Brain microvascular endothelial cell (primary cell): ENCODE data around the gene CALCB.
"Not testable (repeated sequence)": the region's sequence is repeated elsewhere in the genome, so short reads cannot be mapped to it uniquely, and the experiment has no call there.

Source experiments
- DNase-seq: peaks from one replicate; pipeline ENCODE4 v3.0.0-alpha.2; 2020
- H3K27ac ChIP-seq: fragments of 250-450 bp; sonication (Bioruptor Pico); 2 replicates; pipeline ENCODE4 v1.5.1; 2020; ENCODE audit warnings: mild to moderate bottlenecking, moderate library complexity
- H3K27me3 ChIP-seq: fragments of 250-450 bp; sonication (Bioruptor Pico); replicated peaks from 2 replicates; pipeline ENCODE4 v1.5.1; 2020; ENCODE audit warnings: mild to moderate bottlenecking
- H3K36me3 ChIP-seq: fragments of 250-450 bp; sonication (Bioruptor Pico); replicated peaks from 2 replicates; pipeline ENCODE4 v1.5.1; 2020; ENCODE audit warnings: mild to moderate bottlenecking
- H3K4me3 ChIP-seq: 2 replicates; pipeline ENCODE4 v1.5.1; 2011; ENCODE audit warnings: low read depth, mild to moderate bottlenecking, control low read depth, low read length, moderate library complexity
- in situ Hi-C: cut with HindIII; loops from 2 replicates; pipeline ENCODE4 v1.10.0; 2017; ENCODE audit warnings: low sequenced_read_pairs, low pct_ligation_motif_present
- TF ChIP-seq, protein P1 (sequence below): IDR thresholded peaks from 2 replicates; pipeline ENCODE4 v1.5.1; 2011; ENCODE audit warnings: low read depth, mild to moderate bottlenecking, moderate library complexity, low read length, control low read depth, inconsistent platforms; ENCODE audit errors: missing control alignments

The CALCB gene, protein sequence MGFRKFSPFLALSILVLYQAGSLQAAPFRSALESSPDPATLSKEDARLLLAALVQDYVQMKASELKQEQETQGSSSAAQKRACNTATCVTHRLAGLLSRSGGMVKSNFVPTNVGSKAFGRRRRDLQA

DNA sequence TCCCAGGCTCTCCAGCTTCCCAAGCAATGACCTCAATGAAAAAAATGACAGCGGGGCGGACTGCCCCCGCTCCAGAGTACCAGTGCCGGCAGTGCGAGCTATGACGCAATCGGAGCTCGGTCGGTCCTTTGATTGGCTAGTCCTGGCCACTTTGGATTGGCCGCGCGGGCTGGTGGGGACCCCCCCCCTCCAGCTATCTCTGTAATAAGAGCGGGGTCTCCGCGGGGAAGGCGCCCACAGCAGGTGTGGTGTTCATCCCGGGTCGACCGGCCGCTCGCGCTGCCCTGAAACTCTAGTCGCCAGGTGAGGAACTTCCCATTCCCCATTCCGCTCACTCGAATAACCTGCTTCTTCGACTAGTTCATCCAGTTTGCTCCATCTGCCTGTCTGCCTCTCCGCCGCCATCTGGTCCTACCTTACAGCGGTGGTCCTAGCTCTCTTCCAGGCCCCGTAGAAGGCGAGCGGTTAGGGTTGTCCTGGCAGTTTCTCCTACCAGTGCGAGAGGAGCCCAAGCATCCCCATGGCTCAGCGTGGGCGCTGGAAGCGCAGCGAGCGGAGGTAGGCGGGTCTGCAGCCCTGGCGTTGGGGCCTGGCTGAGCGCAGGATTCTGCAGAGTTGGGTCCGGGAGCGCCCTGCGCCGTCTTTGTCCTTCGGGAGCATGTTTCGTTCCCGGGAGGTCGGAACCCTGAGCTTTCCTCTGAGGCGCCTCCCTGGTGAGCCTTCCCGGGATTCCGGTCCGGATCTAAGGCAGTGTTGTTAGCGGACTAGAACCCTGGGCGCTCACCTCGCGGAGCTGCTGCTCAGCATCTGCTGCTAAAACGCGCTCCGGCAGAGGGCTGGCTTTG, at the start of gene CALCB:
TSS of gene CALCB (plus strand) at position 233 of the 845 bp plus-strand sequence. CDS start 1,126 bp downstream, outside the sequence.
- H3K27ac ChIP-seq: no peak within 1 kb of the TSS
- DNase-seq: no peak
- in situ Hi-C loops: no loop called here
- H3K36me3 ChIP-seq: no peaks in the 10 kb centered on the region
- TF ChIP-seq, protein P1, sequence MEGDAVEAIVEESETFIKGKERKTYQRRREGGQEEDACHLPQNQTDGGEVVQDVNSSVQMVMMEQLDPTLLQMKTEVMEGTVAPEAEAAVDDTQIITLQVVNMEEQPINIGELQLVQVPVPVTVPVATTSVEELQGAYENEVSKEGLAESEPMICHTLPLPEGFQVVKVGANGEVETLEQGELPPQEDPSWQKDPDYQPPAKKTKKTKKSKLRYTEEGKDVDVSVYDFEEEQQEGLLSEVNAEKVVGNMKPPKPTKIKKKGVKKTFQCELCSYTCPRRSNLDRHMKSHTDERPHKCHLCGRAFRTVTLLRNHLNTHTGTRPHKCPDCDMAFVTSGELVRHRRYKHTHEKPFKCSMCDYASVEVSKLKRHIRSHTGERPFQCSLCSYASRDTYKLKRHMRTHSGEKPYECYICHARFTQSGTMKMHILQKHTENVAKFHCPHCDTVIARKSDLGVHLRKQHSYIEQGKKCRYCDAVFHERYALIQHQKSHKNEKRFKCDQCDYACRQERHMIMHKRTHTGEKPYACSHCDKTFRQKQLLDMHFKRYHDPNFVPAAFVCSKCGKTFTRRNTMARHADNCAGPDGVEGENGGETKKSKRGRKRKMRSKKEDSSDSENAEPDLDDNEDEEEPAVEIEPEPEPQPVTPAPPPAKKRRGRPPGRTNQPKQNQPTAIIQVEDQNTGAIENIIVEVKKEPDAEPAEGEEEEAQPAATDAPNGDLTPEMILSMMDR: no peak
- peak within 1 kb of the TSS; percentile 38 for H3K4me3 ChIP-seq
- H3K27me3 ChIP-seq: peaks cover 16% of the 10 kb centered on the region

DNA sequence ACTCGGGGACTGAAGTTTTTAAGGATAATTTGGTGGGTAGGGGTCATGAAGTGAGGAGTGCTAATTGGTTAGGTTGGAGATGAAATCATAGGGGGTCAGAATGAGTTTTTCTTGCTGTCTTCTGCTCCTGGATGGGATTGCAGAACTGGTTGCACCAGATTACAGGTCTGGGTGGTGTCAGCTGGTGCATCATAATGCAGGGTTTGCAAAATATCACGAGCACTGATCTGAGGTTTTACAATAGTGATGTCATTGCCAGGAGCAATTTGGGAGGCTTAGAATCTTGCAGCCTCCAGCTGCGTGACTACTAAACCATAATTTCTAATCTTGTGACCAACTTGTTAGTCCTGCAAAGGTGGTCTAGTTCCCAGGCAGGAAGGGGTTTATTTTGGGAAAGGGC, 46.4 kb upstream of the CALCB start:
- no peak overlapping the region for H3K4me3 ChIP-seq
- in situ Hi-C loops: no loop called here
- H3K36me3 ChIP-seq: no peaks in the 10 kb centered on the region

DNA sequence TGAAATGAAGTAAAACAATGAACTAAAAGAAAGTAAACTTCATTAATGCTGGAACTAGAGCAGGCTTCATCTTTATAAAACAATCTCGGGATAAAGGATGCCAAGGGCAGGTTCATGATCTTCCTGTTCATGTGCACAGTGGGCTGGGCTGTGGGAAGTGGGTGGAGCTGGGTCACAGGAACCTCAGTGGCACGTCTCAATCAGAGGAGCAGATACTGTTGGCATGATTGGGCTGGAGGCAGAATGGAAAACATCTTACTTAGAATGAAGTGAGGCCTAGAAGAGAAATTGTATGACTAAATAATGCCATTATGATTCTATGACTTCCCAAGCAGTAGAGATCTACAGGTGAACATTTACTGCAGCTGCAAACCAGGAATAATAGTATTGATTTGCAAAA, 45.4 kb upstream of the CALCB start:
- no peaks in the 10 kb centered on the region for H3K27me3 ChIP-seq
- H3K27ac ChIP-seq: no peak overlapping the region
- in situ Hi-C loops: no loop called here
- DNase-seq: no peak
- H3K36me3 ChIP-seq: no peaks in the 10 kb centered on the region
- H3K4me3 ChIP-seq: no peak overlapping the region
- TF ChIP-seq, protein P1: no peak

More for the DNA sequence above, 46.4 kb upstream of the CALCB start:
- no peak overlapping the region for H3K27ac ChIP-seq
- TF ChIP-seq, protein P1: no peak
- H3K27me3 ChIP-seq: no peaks in the 10 kb centered on the region
- no peak for DNase-seq

DNA sequence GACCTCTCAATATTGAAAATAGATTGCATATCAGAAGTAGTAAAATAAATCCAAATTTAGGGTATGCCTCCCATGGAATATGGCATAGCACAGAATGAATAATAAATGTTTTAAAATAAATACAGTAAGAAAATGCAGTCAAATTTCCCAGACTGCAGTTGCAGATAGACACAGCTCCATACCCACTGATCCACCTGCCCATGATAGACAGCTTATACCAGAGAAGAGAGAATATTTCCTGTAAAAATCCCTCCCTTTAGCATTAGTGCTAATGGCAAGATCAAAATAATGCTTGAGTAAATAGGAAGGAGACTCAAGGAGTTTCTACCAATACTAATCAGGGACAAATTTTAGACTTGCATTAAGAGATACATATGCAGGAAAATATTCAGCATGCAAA, 45.0 kb upstream of the CALCB start:
- Histone ChIP-seq H3K27ac (no peak overlapping the region), H3K27me3 (no peaks in the 10 kb centered on the region), H3K4me3 (no peak overlapping the region), H3K36me3 (no peaks in the 10 kb centered on the region)
- in situ Hi-C loops: no loop called here
- TF ChIP-seq, protein P1: no peak
- DNase-seq: no peak

DNA sequence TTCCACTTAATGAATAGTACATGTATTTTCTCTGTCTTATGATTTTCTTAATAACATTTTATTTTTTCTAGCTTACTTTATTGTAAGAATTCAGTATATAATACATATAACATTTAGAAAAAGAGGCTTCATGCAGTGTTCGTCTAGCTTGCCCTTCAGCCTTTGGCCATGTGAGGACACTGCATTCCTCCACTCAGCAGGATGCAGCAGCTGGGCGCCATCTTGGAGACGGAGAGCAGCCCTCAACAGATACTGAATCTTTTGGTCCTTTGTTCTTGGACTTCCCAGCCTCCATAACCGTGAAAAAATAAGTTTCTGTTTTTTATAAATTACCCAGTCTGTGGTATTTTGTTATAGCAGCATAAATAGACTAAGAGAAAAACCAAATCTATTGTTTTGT, 41.4 kb upstream of the CALCB start:
- H3K27me3 ChIP-seq, H3K27ac ChIP-seq, H3K36me3 ChIP-seq, in situ Hi-C loops, DNase-seq, H3K4me3 ChIP-seq: not testable (repeated sequence)

DNA sequence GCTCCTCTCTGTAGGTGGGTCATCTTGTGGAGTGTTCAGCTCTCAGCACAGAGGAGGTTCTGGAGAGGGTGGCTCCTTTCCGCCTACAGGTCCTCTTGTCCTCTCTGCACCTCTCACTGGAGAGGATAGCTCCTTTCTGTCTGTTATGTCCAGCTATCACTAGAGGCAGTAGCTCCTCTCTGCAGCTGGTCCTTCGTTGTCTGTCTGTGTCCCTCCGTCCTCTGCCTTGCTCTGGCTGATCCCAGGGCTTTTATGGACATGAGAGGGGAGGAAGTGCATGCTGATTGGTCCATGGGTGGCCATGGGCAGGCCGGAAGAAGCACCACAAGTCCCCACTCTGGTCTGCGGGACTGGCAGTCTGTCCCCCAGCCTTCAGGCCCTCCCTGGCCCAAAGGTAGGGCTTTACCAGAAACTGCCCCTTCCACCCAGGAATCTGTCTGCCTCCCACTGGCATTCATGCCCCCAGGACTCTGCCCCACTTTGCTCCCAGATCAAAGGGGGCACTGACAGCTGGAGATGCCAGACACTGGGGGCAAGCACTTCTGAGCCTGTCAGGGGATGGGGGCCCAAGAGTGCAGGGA, 38.6 kb upstream of the CALCB start:
- in situ Hi-C loops: no loop called here
- no peak for DNase-seq
- Histone ChIP-seq H3K27ac (no peak overlapping the region), H3K27me3 (no peaks in the 10 kb centered on the region), H3K4me3 (no peak overlapping the region), H3K36me3 (no peaks in the 10 kb centered on the region)
- TF ChIP-seq, protein P1: no peak
